NCI-H226 (cell line): ENCODE data around the gene CARS2.

Experiments
- DNase-seq: peaks from one replicate; pipeline ENCODE4 v3.0.0-alpha.2; 2015

Gene CARS2

GRCh38 chr13:110651271-110651670, 54.6 kb downstream of the CARS2 start:
- no peak for DNase-seq

DNA sequence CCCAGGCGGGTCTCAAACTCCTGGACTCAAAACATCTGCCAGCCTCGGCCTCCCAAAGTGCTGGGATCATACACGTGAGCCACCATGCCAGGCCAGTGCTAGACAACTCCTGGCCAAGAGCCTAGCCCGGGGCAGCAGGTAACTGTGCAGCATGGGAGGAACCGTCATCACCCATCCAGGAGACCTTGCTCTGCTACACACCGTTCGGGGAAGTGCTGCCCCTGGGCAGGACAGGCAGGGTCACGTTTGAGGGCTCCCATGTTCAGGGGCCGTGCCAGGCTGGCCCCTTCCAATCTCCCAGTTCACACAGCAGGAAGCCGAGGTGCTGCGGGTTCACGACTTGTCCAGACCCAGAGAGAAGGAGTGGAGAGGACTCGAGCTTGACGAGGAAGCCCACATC, 55.5 kb downstream of the CARS2 start:
- DNase-seq, result no peak

DNA sequence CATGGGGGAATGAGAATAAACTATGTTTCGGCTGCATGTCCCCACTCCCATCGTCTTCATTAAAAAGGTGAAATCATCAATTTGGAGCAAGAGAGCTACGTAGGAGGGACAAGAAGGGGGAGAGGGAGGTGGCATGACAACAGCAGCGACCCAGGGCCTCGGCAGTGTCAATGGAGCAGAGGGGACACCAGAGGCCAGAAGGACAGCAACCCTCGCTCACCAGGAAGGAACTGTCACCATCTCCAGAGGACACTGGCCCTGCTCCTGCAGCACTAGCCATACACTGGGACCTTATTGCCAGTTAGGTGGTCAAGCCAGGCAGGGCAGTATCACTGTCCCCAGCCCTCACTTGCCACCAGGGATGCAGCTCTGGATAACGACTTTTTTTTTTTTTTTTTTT, 56.4 kb downstream of the CARS2 start:
- no peak for DNase-seq

- DNase-seq, result no peak
Observed at GRCh38 chr13:110648848-110649421, 57.0 kb downstream of the CARS2 start.

DNA sequence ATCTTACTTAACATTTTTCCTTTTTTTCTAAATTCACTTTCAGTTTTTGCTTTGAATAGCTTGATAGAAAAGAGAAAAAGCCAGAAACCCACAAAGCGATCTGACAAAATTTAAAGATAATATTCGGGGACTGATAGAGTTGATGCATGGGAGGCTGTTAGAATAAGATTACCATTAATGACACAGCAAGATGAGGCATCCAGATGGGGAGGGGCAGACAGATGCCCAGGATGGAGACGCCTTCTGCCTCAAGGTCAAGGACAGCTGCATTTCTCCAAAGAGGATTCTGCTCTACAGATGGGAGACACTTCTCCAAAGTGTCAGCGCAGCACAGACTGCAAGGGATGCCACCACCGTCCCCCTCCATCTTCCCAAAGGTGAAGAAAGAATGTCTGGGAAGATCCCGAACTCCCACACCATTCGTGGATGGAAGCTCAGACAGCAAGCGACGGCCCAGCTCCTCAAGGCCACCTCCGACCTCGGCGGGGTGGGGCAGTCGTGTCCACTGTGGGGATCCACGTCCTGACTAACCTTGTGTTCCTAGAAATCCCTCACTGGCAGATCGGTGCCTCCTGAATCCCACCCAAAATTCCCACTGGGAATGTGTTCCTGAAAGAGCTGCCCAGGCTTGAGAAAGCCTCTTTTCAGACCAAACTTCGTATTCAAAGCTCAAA, 57.6 kb downstream of the CARS2 start:
- no peak for DNase-seq

- no peak for DNase-seq
Observed at GRCh38 chr13:110647365-110647737, 58.6 kb downstream of the CARS2 start.

DNA sequence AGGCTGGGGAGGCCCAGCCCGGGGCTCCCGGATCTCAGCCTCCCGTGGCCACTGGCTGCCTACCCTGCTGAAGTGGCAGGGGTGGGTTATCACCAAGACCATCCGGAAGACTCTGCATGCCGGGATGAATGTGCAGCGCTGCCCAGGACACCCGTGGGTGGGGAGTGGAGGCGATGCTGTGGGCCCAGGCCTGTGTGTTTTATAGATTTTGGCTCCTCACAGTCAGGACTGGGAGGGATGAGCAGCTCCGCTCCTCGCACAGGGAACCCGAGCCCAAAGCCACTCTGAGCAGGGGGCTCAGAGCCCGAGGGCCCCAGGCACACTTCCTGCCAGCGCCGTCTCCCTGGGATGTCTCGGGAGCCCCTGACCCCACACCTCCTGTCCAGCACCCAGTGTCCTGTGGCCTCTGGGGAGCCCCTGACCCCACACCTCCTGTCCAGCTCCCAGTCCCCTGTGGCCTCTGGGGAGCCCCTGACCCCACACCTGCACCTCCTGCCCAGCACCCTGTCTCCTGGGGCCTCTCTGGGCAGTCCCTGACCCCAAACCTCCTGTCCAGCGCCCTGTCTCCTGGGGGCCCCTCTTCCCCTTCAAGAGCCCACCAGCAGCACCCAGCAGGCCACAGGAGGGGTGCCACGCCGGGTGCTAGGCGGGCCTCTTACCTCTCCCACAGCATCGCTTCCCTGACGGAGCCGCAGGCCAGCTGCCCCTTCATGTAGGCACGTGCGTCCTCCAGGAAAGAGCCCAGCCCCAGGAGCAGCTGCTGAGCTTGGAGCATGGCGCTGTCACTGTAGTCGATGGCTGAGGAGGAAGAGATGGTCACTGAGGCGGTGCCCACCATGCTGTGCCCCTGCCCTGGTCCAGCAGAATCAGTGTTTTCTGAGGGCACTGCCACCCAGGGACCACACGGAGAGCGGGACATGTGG, 59.2 kb downstream of the CARS2 start:
- no peak for DNase-seq

- DNase-seq, result no peak
Observed at GRCh38 chr13:110645750-110646149, 60.2 kb downstream of the CARS2 start.

DNA sequence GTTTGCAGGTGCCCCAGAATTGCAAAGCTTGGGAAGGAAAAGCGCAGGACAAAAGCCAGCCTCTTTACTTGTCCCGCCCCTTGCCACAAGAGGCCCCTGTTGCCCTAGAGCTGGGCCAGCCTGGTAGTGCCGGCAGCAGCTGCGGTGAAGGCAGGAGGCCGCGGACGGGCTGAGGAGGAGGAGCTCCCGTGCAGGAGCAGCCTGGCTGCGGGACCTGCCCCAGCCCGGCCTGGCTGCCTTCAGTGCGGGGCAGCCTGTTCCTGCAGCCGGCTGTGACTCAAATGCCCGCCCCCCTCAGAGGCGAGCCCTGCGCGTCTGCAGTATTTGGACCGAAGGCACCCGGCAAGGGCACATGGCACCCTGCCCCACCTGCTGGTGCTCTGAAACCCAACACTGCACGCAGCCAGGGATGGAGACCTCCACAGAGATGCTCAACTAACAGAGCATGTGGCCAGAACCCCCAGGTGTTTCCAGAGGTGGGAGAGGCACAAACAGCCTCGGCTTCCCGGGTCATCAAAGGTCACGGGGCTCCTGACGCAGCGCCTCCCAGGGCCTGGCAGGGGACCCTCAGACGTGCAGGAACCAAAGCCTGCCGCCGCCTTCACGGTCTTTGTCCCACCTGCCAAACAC, 60.9 kb downstream of the CARS2 start:
- DNase-seq, result no peak

GRCh38 chr13:110643768-110644421, 62.0 kb downstream of the CARS2 start:
- DNase-seq, result no peak

GRCh38 chr13:110643324-110643723, 62.6 kb downstream of the CARS2 start:
- no peak for DNase-seq

DNA sequence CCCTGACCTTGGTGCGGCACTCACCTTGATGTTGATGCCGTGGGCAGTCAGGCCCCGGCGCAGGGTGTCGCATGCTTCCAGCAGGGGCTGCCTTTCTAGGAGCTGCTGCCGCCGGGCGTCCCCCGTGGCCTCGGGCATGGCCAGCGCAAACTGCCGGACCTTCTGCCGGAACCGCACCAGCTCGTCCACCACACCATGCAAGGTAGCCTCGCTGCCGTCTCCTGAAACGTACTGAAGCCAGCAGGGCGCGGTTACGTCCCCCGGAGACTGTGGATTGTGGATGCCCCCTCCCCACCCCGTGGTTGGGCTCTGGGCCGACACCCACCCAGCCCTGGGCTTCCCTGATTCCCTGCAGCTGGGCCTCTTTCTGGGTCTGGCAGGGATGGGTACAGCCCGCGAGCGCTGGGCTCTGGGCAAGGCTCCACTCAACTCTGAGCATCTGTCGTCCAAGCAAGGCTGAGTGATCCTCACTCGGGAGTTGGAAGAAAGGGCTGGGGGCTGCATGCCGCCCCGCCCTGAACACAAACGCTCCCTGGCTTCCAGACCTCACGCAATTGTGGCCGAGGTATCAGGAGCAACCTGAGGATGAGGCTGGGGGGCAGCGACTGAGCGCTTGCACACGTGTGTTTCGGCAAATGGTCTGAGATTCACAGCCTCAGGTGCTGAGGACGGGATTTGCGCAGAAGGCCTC, 63.5 kb downstream of the CARS2 start:
- no peak for DNase-seq

GRCh38 chr13:110641055-110642015, 64.6 kb downstream of the CARS2 start:
- no peak for DNase-seq

DNA sequence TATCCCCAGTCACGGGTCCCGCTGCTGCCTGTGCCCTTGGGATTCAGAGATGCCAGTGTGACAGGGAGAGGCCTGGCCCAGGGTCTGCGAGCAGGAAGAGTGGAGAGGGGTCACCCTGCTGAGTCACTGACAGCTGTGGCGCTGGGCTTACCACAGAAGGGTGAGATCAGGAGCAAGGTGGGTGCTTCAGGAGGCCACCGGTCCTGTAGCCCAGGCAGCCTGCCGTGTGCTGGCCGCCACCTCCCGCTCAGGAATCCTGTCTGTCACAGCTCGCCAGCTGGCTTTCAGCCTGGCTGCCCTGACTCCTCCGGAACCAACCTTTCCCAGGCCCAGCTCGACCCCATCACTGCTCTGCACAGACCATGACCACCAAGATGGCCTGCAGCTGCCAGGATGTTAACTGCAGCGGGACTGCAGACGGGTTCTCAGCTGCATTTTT, 65.3 kb downstream of the CARS2 start:
- no peak for DNase-seq

DNA sequence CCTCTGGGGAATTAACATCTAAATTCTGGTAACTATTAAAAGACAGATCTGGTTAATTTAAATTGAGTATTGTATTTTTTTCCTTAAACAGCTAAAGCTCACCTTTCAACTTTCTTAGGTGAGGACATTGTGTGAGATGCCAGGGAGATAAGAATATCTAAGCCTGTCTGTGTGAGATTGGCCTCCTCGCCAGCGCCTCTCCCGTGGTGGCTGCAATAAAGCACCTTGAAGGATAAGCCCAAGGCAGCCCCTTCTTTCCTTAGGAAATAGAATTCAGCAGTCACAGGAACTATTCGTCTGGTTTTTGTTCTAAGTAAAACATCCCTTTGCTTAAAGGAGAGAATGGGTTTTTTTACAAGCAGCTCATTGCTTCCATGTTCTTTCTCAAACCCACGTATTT, 66.0 kb downstream of the CARS2 start:
- no peak for DNase-seq

GRCh38 chr13:110638814-110639806, 66.8 kb downstream of the CARS2 start:
- DNase-seq, result no peak

DNA sequence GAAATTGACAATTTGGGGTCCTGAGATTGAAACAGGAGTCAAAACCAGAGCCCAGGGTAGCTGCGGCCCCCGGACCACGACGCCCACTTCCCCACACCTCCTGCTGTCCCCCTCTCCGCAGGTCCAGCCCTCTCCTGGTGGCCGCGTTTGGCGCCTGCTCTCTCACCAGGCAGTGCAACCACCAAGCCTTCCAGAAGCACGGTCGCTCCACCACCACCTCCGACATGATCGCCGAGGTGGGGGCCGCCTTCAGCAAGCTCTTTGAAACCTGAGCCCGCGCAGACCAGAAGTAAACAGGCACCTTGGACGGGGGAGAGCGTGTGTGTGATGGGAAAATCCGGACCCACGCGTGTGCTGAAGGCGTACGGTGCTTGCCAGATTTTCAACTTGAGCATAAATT, 67.7 kb downstream of the CARS2 start:
- no peak for DNase-seq

GRCh38 chr13:110637747-110638146, 68.2 kb downstream of the CARS2 start:
- DNase-seq, result no peak

GRCh38 chr13:110637275-110637674, 68.6 kb downstream of the CARS2 start:
- DNase-seq, result no peak

- no peak for DNase-seq
Observed at GRCh38 chr13:110636701-110637201, 69.2 kb downstream of the CARS2 start.
